HL-60 (cell line): ENCODE data around the gene MAP2.
"Not testable (repeated sequence)": the region's sequence is repeated elsewhere in the genome, so short reads cannot be mapped to it uniquely, and the experiment has no call there.

Experiments
- GABPA ChIP-seq: IDR thresholded peaks from 2 replicates; pipeline ENCODE4 v1.6.1; 2012; ENCODE audit warnings: low read depth
- POLR2AphosphoS5 ChIP-seq: IDR thresholded peaks from 2 replicates; pipeline ENCODE4 v1.6.1; 2012; ENCODE audit warnings: low read depth
- SPI1 ChIP-seq: IDR thresholded peaks from 2 replicates; pipeline ENCODE4 v1.6.1; 2012; ENCODE audit warnings: low read depth, mild to moderate bottlenecking, borderline replicate concordance
- TF ChIP-seq, protein P1 (sequence below): IDR thresholded peaks from one replicate; pipeline ENCODE4 v1.5.1; 2011; ENCODE audit warnings: low read length, control low read depth, inconsistent platforms; ENCODE audit not compliant: insufficient read depth

GRCh38 chr2:209598227-209598626 lies 174.4 kb downstream of the MAP2 start:
- TF ChIP-seq, protein P1, sequence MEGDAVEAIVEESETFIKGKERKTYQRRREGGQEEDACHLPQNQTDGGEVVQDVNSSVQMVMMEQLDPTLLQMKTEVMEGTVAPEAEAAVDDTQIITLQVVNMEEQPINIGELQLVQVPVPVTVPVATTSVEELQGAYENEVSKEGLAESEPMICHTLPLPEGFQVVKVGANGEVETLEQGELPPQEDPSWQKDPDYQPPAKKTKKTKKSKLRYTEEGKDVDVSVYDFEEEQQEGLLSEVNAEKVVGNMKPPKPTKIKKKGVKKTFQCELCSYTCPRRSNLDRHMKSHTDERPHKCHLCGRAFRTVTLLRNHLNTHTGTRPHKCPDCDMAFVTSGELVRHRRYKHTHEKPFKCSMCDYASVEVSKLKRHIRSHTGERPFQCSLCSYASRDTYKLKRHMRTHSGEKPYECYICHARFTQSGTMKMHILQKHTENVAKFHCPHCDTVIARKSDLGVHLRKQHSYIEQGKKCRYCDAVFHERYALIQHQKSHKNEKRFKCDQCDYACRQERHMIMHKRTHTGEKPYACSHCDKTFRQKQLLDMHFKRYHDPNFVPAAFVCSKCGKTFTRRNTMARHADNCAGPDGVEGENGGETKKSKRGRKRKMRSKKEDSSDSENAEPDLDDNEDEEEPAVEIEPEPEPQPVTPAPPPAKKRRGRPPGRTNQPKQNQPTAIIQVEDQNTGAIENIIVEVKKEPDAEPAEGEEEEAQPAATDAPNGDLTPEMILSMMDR: not testable (repeated sequence)
- TF ChIP-seq POLR2AphosphoS5, GABPA, SPI1: not testable (repeated sequence)
